EL (cell line): ENCODE data around the gene CACNA1S.

Experiments used
- DNase-seq: peaks from one replicate; pipeline ENCODE4 v3.0.0-alpha.2; 2016

CACNA1S gene

DNA sequence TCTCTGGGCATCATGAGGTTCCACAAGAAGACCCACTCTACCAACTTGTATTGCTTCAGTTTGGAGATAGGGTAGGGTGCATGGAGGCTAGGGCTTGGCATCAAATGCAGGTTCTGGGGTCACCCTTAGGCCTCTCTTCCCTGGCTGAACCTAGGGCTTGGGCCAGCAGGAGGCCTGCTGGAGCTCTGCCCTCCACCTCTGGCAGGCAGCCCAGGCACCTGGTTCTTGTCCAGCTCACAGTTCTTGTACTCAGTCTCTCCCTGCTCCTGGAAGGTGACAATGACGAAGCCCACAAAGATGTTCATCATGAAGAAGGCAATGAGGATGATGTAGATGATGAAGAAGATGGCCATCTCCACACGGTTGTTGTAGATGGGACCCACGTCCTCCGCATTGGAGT is 51.2 kb downstream of the CACNA1S start:
- no peak for DNase-seq

DNA sequence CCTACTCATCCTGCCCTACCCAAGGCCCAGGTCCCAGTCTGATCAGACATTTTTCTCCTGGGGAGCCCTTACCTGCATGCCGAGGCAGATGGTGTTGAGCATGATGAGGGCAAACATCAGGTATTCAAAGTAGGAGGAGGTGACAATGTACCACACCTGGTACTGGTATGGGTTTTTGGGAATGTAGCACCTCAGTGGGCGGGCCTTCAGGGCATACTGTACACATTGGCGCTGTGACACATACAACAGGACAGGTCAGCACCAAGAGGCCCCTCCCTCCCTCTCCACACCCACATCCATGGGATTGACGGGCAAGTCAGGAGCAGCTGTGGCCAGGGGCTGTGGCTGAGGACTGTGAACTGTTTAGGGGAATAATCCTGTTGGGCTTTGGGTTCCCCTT is 51.6 kb downstream of the CACNA1S start:
- DNase-seq, result no peak

DNA sequence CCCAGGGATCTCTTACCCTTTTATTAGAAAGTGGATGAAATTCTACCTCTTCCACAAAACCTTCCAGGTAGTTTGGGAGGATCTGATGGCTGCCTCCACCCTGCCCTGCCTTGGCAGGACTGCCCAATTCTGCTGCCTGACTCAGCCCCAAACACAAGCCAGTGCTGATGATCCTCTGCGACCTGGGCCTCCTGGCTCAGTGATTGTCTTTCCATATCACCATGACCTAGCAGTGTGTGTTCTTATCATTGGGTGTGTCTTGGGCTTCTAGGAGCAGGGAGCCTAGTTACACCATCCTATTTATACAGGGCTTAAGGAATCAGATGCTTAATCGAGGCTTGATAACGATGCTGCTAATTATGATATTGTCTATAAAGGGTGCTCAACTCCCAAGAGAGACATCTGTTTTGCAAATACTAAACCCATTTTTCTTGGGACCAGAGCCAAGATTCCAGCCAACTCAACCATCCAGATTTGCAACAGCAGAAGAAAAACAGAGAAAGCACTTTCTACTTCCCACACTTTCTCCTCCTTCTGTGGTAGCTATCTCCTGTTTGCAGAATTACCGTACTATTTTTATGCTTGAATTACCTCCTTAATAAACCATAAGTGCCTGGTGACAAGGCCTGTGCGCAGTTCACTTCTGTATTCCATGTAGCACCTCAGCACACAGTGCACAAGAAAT is 52.2 kb downstream of the CACNA1S start:
- no peak for DNase-seq

DNA sequence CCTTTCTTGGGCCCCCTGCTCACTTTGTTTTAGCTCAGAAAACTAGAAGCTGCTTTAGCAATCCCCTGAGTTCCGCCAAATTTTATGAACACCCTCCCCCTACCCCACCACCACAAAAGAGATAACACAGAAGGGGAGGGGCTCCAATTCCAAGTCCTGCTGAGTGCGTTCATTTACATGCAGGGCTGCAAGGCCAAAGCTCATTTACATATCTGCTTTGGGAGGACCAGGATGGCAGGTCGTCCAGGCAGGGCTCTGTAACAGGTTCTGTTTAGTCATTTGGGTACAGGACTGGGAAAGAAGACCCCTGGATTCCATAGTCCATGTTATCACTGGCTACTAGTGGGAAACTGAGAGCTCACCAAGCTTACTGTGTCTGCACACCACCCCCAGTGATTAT is 52.8 kb downstream of the CACNA1S start:
- no peak for DNase-seq

DNA sequence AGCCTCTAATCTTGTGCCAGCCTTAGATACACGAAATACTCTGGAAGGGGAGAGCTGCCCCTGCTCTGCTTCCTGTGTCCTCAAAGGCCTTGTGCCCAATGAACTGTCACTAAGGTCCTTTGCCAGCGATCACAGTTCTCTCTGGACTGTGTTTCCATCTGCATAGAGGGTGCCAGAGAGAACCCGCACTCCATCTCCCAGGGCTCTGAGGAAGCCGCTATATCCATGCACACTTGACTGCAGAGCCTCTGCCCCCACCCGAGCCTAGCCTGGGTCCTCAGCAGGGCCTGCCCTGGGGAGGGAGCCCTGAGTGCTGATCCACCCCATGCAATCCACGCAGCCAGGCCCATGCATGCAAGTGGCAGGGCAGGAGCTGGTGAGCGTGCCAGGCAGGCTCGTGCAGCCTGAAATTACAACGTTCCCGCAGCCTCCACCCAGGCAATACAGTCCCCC is 58.1 kb downstream of the CACNA1S start:
- DNase-seq, result no peak

DNA sequence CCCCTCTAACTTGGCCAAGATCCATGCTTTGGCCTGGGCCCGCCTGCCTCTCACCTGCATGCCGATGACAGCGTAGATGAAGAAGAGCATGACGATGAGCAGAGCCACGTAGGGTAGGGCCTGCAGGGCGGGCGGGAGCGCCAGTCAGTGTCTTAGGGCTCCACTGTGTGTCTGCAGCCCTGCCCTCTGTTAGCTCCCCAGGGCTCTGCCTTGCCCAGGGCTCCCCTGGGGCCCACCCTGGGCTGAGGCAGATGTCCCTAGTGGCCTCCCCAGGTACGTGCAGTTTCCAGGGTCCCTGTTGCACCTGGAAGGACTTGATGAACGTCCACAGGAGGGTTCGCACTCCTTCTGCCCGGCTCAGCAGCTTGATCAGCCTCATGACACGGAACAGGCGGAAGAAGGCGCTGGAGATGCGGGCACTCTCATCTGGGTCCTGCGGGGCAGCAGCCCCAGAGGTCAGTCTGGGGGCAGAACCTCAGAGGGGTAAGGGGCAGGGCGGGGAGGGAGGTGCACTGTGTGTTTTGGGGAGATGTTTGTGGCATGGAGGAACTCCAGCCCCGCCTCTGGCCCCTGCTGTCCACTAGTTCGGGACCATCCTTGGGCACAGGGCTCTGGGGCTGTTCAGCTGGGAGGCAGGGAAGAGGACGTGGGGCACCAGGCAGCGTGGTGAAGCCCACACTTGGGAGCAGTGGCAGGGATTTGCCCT is 58.9 kb downstream of the CACNA1S start:
- no peak for DNase-seq

DNA sequence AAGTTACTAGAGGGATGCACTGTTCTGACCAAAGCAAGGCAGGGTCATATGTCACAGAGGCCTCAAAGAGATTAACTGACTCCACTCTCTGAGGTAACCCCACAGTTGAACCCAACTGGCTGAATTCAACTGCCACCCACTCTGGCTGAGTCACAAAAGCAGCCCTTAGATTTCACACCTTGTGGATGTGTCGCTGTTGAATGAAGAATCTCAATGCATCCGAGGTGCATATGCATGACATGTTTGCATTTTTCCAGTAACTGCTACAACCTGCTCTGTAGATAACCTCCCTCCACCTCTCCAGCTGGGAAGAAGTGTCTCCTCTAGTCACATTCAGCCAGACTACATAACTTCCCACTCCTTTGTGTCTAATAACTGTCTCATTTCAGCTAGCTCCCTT is 60.8 kb downstream of the CACNA1S start:
- no peak for DNase-seq

DNA sequence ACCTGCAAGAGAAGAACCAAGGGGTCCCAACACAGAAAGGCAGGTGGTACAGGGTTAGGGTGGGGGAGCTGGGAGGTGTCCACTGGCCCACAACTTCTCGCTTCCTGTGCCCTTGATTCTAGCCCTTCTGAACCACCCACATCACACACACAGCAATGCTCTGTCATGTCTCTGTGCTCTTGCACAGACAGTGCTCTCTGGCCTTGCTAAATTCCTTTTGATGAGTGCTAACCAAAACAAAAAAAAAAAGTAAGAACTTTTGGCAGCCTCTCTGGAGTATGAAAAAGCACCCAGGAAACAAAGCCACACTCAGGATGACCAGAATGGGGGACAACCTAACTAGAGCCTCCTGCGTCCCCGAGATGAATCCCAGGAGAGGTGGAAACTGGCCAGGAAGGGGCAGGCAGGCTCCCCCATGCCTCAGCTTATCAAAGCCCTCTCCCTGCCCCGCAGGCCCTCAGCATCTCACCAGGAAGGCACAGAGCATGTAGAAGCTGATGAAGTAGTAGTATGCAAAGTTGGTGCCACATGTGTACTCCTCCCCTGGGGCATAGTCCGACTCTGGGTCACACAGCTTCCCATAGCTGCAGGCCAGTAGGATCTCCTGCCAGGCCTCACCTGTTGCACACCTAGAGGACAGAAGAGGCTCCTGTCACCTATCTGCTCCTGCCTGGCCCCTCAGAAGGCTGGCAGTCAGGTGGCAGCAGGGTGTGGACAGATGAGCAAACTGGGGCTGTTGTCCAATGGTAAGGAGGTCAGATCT is 61.5 kb downstream of the CACNA1S start:
- peak; percentile 31 for DNase-seq

DNA sequence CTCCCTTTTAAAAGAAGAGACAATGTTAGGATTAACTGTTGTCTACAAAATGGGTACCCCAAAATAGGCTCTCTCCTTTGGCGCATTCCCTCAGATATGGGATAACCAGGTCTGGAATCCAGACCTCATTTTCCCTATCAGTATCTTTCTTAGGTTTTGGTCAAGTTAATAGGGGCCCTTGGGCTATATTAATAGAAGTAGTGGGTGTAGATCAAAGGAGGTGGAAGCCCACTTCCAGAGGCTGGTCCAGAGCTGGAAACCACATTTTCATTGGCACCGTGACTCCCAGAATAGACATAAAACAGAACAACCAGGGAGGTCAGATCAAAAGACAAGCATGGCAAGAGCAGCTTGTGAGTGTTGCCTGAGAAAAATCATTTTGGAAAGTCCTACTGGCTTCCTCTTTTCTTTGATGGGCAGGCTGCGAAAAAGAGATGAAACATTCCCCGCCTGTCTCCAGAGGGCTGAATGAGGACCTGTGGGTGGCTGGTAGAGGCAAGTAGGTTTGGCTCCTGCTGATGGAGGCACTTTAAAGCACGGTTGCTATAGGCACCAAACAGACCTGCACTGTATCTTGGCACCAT is 62.9 kb downstream of the CACNA1S start:
- DNase-seq, result no peak

DNA sequence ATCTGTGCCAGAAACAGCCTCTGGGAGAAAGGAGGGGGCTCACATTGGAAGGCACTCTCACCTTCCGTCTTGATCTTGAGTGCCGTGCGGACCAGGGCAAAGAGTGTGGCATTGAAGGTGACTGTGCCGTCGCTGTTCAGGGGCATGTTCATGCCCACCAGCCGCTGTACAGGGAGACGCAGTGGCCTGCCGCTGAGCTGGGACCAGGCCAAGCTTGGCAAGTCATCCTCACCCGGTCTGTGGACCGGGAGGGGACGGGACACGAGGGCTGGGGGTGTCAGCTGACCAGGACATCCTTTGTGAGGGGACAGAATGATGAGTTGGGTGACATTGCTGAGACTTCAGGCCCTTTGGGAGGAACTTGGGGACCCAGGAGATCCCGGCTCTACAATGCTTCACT is 63.7 kb downstream of the CACNA1S start:
- no peak for DNase-seq

DNA sequence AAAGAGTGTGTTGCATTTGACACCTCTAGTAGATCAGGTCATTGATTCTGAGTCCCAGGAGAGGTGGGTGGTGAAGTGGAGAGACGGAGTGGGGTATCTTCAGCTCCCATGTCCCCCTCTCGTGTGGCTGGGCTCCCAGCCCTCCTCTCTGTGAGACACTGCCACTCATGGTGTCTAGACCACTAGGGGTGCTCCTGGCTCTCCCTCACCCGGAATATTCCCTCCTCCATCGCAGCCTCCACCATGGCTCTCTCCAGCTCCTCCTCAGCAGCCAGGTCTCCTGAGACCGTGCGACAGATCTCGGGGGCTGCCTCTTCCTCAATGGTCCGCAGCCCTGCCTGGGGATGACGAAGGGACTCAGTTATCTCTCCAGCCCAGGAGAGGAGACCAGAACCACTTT is 68.1 kb downstream of the CACNA1S start:
- DNase-seq, result no peak

DNA sequence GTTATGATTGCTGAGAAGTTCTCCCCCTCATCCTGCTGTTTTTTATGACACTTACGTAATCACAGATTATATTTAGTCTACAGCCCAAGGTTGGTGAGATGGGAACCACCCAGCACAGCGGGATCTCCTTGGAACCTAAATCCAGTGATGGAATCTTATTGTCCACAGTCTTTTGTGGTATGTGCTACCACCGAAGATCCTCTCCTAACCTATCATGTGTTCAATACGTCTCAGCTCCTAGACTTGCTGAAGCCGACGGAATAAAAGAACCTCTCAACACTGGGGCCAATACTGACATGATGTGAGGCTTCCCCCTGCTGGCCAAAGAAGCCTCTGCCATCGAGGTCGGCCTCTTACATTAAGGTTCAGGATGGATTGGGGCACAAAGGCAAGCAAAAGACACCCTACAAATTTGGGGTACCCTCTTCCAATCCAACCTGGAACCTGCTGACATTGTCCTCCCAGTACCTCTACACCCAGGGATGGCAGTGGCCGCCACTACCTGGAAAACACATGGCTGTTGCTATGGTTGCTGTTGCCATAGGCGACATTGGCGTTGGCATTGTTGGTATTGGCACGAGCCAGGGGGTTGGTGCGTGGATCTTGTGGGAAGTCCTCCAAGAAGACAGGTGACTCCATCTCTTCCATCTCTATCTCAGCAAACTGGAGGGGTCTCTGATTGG is 69.3 kb downstream of the CACNA1S start:
- peak; percentile 63 for DNase-seq

DNA sequence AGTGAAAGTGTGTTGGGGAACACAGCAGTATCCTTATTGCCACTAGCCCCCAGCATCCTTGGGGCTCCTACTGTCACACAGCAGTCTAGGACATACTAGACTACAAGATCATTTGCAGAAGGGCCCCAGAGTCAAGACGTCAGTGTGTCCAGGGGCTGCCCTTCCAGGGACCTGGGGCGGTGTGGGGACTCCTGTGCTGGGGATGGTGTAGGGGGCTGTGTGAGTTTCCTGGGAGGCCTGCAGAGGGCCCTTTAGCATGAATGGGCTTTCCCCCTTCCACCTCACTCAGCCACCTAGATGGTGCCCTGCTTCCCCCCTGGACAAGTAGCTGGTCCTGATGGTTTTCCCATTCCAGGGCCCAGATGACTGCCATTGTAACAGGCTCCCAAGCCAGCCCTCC is 71.2 kb downstream of the CACNA1S start:
- no peak for DNase-seq

DNA sequence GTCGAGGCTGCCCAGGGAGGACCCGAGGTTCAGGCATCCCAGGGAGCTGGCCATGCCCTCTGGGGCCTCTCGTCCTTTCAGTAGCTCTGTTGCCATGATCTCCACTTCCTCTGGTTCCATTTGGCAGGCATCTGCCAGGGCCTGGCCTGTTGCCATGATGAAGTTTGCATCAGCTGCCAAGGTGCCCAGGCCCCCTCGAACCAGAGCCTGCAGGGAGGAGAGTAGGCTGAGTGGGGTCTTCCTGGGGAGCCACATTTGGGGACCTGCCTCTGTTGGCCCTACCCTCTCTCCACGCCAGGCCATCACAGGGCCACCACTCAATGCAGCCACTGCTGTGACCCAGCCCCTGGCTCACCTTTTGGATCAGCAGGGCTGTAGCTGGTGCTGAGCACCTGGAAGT is 72.3 kb downstream of the CACNA1S start:
- DNase-seq, result no peak

DNA sequence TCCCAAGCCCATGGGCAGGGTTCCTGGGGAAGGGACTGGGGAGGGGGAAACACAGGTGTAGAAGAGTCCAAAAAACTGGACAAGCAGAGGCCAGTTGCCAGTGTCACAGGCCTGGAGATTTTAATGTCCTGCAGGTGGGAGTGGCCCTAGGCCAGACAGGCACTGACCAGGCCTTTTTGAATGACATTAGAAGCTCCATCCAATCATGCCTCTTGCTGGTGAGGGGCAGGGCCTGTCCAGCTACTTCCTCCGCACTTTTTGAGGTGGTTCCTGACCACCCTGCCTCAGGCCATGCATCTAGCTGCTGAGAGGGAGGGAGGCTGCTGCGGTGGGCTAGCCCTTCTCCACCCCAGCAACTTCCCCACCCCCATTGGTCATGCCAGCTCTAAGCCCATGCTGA is 72.8 kb downstream of the CACNA1S start:
- no peak for DNase-seq

DNA sequence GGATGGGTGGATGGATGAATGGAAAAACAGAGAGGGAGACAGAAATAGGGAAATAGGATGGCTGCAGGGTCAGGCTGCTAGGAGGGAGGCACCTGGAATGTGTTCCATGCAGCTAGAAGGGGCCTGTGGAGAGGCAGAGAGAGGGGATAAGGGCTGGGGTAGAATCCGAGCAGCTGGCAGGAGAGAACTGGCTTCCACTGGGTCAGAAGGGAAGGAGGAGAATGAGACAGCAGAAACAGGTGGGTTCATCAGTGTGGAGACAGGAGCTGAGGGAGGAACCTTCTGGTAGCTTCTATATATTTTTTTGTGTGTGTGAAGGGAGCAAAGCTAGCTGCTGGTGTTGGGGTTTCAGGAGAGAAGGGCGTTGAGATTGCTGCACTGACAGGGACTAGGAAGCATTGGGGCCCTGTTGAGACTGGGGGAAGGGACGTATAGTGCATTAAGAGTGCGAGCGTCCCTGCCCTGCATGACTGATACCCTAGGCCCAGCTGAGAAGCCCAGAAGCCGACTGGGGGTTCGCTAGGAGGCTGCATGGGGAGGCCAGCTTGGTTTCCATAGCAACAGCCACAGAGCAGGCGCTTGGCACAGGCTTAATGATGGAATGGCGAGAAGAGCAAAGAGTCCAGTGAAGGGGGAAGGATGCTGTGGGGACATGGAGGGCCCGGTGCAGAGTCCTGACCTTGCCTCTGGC is 73.9 kb downstream of the CACNA1S start:
- DNase-seq, result no peak

DNA sequence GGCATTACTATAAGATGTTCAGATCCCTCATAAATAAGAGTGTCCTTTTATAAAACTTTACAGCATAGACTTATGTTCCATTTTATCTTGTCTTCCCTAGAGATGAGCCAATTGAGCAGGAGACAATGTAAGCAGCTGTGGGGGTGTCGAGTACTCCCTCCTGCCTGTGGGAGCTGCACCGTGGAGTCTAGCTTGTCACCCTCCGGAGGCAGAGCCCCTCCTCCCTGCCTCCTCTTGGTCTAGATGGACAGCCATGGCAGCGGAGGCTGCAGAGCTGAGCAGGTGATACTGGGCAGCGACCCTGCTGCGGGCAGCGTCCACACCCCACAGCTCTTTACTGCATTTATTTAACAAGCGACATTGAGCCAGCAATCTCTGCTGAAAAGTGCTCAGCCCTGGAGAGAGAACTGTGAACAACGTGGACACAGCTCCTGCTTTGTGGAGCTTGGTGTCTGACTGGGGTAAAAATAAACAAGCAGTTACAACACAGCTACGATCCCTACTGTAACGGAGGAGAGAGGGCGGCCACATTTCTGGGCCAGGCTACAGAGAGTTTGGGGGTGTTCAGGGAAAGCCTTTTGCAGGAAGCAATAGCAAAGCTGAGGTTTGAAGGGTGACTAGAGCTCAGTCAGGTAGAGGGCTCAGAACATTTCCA is 75.9 kb downstream of the CACNA1S start:
- DNase-seq, result no peak

DNA sequence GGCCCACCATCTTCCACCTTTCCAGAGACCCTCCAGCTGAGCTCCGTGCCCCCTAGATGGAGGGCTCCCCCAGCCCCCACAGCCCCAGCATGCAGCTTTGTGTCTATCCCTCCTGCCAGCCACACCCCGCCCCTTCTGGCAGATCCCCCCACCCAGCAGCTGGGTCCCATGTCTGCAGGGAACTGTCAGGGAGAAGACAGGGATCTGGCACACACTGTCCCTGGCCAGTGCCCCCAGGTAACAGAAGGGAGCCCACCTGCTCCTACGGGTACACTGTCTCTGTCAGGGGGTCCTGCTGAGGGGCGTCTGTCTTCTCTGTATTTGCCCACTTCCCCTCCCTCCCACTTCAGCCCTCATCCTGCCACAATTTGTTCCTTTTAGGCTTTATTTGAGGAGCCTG is 77.6 kb downstream of the CACNA1S start:
- no peak for DNase-seq

DNA sequence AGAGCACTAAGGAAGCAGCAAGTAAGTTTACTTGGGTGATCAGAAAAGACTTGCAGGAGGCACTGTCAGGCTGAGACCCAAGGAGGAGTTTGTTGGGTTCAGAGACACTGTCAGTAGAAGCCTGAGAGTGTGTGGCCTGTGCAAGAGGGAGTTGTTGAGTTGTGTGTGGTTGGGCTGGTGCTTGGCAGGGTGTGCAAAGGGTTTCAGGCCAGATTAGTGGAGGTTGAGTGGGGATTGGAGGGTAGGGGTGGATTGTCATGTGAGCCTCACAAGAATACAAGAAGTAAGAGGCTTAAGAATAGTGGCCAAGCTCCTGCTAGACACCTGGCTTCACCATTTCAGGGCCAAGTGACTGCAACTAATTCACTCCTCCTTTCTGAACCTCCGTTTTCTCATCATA is 79.8 kb downstream of the CACNA1S start:
- no peak for DNase-seq

DNA sequence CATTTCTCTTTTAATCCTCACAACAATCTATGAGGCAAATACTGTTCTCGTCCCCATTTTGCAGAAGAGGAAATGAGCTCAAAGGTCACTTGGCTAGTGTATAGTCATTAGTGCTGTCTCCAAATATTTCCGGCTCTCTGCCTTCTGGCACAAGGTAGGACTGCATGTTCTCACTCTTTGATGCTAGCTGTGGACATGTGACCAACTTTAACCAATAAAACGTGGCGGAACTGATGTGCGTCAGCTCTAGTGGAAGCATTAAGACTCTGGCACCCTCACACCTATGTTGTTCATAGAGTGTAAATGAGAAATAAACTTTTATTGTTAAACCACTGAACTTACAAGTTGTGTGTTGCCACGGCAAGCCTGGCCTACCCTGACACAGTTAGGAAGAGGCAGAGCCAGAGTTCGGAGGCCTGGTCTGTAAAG is 83.8 kb downstream of the CACNA1S start:
- DNase-seq, result no peak

DNA sequence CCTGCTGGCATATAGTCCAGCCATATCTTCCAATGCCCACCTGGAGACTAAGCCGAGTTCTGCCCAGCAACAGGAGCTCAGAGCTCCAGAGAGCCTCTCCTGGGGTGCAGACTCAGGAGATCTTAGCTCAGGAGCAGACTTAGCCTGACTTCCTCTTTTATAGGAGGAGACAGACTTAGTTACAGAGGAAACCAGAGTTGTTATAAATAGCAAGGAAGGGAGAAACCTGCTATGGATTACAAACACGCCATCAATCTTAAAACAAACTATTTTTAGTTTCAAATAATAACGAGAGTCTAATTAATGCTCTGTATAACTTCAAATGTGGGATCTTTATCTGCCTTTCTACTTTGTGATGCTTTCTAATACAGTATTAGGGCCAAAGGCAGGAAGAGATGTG is 85.4 kb downstream of the CACNA1S start:
- DNase-seq, result no peak

DNA sequence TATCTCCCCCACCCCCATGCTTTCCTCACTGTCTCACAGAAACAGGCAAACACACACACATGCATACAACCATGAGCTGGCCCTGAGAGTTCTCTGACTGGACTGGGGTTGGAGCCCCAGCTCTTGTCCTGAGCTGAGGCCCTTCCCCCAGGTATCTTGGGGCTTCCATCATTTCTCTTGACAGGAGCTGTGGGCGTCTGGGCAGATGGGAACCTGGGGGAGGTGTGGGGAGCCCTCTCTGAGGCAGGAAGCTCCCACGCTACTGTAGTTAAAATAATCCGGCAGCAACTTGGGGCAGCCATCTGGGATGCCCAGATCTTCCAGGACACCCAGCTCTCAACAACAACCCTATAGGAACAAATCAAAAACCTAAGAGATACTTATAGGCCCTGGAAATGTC is 86.0 kb downstream of the CACNA1S start:
- no peak for DNase-seq
